ENCODE results near the gene DEDD. TPM values are rescaled to one million over a fixed set of nuclear protein-coding genes. Genes with fewer than 3 reads are reported as not detected.
A peak's percentile ranks its signal among the peaks of the same experiment; 100 is the strongest.

DEDD gene
- total and polyA plus RNA-seq, 2 of the 4 experiments (the other 2 are of a cell fraction): 40.2 to 47.9 TPM

- Histone ChIP-seq H3K14ac (replicated peaks; ENCODE audit: low read depth, low read length) (peak overlapping the region; percentile 86), H2AK5ac (ENCODE audit: low read depth, low read length) (peak overlapping the region; percentile 87), H3K27ac (ENCODE audit: insufficient read depth, low read length) (peak overlapping the region; percentile 90), H3K4me3 (ENCODE audit: insufficient read depth, low read depth, low read length) (peak overlapping the region; percentile 72), H3K79me1 (ENCODE audit: low read depth in 1 of 2, low read length in 2 of 2) (peaks cover 22 to 76% of the 10 kb centered on the region in 2 experiments), H2BK120ac (ENCODE audit: low read depth, low read length) (peak overlapping the region; percentile 63), H4K8ac (ENCODE audit: low read depth in 2 of 2, low read length in 2 of 2) (peak overlapping the region; percentile 86 to 93), H2AFZ (replicated peaks; ENCODE audit: low read length, poor library complexity) (peak overlapping the region; percentile 91), H2AK9ac (replicated peaks; ENCODE audit: low read depth, low read length, poor library complexity) (peak overlapping the region; percentile 95), H3K9ac (ENCODE audit: low read depth, low read length) (peak overlapping the region; percentile 91), H3K56ac (ENCODE audit: extremely low read depth, insufficient read depth, low read length) (peak overlapping the region; percentile 92), H4K91ac (ENCODE audit: insufficient read depth, low read depth, low read length) (peak overlapping the region; percentile 94), H3K9me3 (ENCODE audit: control insufficient read depth, insufficient read depth, low read length) (no peaks in the 10 kb centered on the region), H3K23ac (ENCODE audit: low read depth, low read length) (peak overlapping the region; percentile 99), H3K4me2 (ENCODE audit: low read depth, low read length) (peak overlapping the region; percentile 98), H2BK5ac (ENCODE audit: low read depth, low read length, poor library complexity, severe bottlenecking) (peak overlapping the region; percentile 87), H3K9me1 (ENCODE audit: insufficient read depth, low read length) (peaks cover 5% of the 10 kb centered on the region), H4K20me1 (ENCODE audit: insufficient read depth, low read length) (no peaks in the 10 kb centered on the region), H3K27me3 (ENCODE audit: control insufficient read depth, insufficient read depth, low read length) (no peaks in the 10 kb centered on the region), H3K4me1 (ENCODE audit: control insufficient read depth, insufficient read depth, low read length) (no peaks in the 10 kb centered on the region; the same call in 1 of the 2 replicates), H3K4ac (ENCODE audit: low read depth, low read length) (peak overlapping the region; percentile 97), H3K36me3 (ENCODE audit: control insufficient read depth, insufficient read depth, low read length) (peaks cover 8% of the 10 kb centered on the region), H2BK20ac (ENCODE audit: low read depth, low read length) (peak overlapping the region; percentile 40; the same call in 1 of the 2 replicates), H4K5ac (ENCODE audit: low read depth, low read length) (peak overlapping the region; percentile 80; the same call in 1 of the 2 replicates), H3K18ac (ENCODE audit: low read depth, low read length) (peak overlapping the region; percentile 77), H2BK15ac (ENCODE audit: low read depth, low read length) (peak overlapping the region; percentile 78; the same call in 2 of the 3 replicates)
- no peak for TF ChIP-seq CEBPB (IDR thresholded peaks at IDR 0.05; ENCODE audit: low read depth, low read length)
- no peak for TF ChIP-seq BHLHE40 (IDR thresholded peaks at IDR 0.05; ENCODE audit: low read depth, low read length)
- no peak for TF ChIP-seq FOS (IDR thresholded peaks at IDR 0.05; ENCODE audit: low read depth, low read length)
- DNase-seq (peak; percentile 23), ATAC-seq (ENCODE audit: low read depth) (no peak; the same call in 1 of the 2 replicates)
- 6% methylated on average over 9 of the region's 11 CpGs; no CpG with 5 or more reads in 1 of the 2 experiments for WGBS, 2 experiments (ENCODE audit: extremely low coverage in 2 of 2, insufficient read length in 1 of 2)
- in situ Hi-C loops (cut with MboI; ENCODE audit: low sequenced_read_pairs) (no loop called here), dilution Hi-C loops (cut with HindIII; ENCODE audit: low sequenced_read_pairs, unreplicated experiment) (no loop called here), intact Hi-C loops (cut with micrococcal nuclease) (no loop called here)
- POLR2A ChIA-PET (ENCODE audit: unreplicated experiment): interaction anchor here (1.5 kb wide), 1 partner anchor 15 kb away, joined by 9 read pairs; the partner anchor contains the start of genes NIT1 and PFDN2
- CTCF ChIA-PET: no interaction called here
- TSS peak; percentile 26 for BruUV-seq (replicated peaks)
These were observed 813 bp upstream of the DEDD start for GRCh38 chr1:161133220-161133740.
